Gastrocnemius medialis (tissue), 4 donors: ENCODE results near the gene ST6GALNAC3. TPM values are rescaled to one million over a fixed set of nuclear protein-coding genes. Genes with fewer than 3 reads are reported as not detected.

Source experiments
- ATAC-seq, 2 donors: fragments of 150-250 bp; one replicate each; pipeline ENCODE4 v1.9.1; 2016
- DNase-seq, 2 donors: peaks; one replicate each; pipeline ENCODE4 v3.0.0-alpha.2; 2019
- H3K27ac ChIP-seq, 4 donors: fragments of 200-600 bp; sonication (generic); 1 replicate in 1 of 4; 2 replicates in 3 of 4; pipeline ENCODE4 v1.5.1; 2016 to 2018; ENCODE audit warnings: mild to moderate bottlenecking in 2 of 4, moderate library complexity in 1 of 4
- H3K27me3 ChIP-seq, 3 donors: fragments of 200-600 bp; sonication (generic) in 2 of 3; 1 replicate in 1 of 3; 2 replicates in 2 of 3; pipeline versions ENCODE4 v1.5.1 to v1.6.0; 2016 to 2019; ENCODE audit warnings: mild to moderate bottlenecking in 1 of 3, moderate library complexity in 1 of 3
- H3K36me3 ChIP-seq, 2 donors: fragments of 200-600 bp; sonication (generic) in 1 of 2; one replicate each; pipeline ENCODE4 v1.5.1; 2017 to 2018
- H3K4me1 ChIP-seq, 2 donors: fragments of 200-600 bp; sonication (generic) in 1 of 2; one replicate each; pipeline ENCODE4 v1.5.1; 2016 to 2017; ENCODE audit warnings: mild to moderate bottlenecking in 2 of 2
- H3K4me3 ChIP-seq, 4 donors: fragments of 200-600 bp; sonication (generic) in 3 of 4; 1 replicate in 1 of 4; 2 replicates in 3 of 4; pipeline ENCODE4 v1.5.1; 2016 to 2019; ENCODE audit warnings: mild to moderate bottlenecking in 2 of 4
- H3K9me3 ChIP-seq, 3 donors: fragments of 200-600 bp; sonication (generic) in 2 of 3; 1 replicate in 1 of 3; 2 replicates in 2 of 3; pipeline ENCODE4 v1.5.1; 2016 to 2019
- CTCF ChIP-seq, 5 experiments: fragments of 450-650 bp in 3 of 5; fragments of 200-600 bp in 2 of 5; sonication (generic) in 2 of 5; IDR thresholded peaks in 4 of 5; conservative IDR thresholded peaks in 1 of 5; 1 replicate in 4 of 5; 2 replicates in 1 of 5; pipeline ENCODE4 v1.5.1; 2016 to 2019; ENCODE audit warnings: antibody characterized with exemption in 5 of 5, mild to moderate bottlenecking in 3 of 5, moderate library complexity in 3 of 5
- POLR2A ChIP-seq, 2 donors: fragments of 450-650 bp; IDR thresholded peaks; one replicate each; pipeline ENCODE4 v1.6.1; 2017; ENCODE audit warnings: antibody characterized with exemption in 2 of 2, mild to moderate bottlenecking in 2 of 2, moderate library complexity in 2 of 2
- in situ Hi-C, 4 donors: fragments of 200-750 bp; cut with MboI; loops; one replicate each; pipeline versions ENCODE4 v1.15.0 to v1.8.0; 2017; ENCODE audit warnings: low sequenced_read_pairs in 4 of 4
- intact Hi-C: fragments of 100-400 bp; cut with DNase I; formaldehyde crosslinking; loops from one replicate; pipeline ENCODE4 v1.15.1; 2023; ENCODE audit warnings: low total_unique reads
- total RNA-seq, 4 donors: library from RNA; depleted of rRNA; stranded (reverse); fragments of >200 nt; gene quantifications; one replicate each; pipeline versions ENCODE4 v1.1.0 to v1.2.3, GENCODE V29; 2016

The ST6GALNAC3 gene
- total RNA-seq, 4 donors from 2014 or later: 1.7 to 3.9 (median 2.8) TPM

DNA sequence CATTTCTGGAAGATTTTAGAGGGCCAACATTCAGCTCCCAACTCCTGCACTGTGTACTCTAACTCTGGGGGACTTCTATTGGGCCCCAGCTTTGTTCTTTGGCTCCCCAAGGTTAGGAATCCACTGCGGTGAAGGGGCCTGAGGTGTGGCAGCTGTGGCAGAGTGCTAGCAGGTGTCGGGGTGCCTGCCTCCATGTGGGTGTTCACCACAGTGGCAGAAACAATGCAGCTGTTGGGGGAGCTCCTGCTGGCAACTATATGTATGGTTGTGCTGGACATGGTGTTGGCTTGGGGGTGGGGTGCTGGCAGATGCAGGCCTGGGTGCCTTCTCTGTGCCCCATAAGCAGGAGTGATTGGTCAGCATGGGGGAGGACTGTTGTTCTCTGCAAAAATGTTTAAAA, 95.5 kb downstream of the ST6GALNAC3 start:
- H3K4me1 ChIP-seq: no peaks in the 10 kb centered on the region
- no peak for DNase-seq
- H3K27ac ChIP-seq: no peak overlapping the region
- no peaks in the 10 kb centered on the region for H3K27me3 ChIP-seq
- ATAC-seq: no peak
- H3K9me3 ChIP-seq: no peaks in the 10 kb centered on the region
- in situ Hi-C loops (no loop called here), intact Hi-C loops (no loop called here)
- H3K4me3 ChIP-seq: no peak overlapping the region
- no peak for TF ChIP-seq CTCF (IDR thresholded peaks at IDR 0.05 in 4 of 5, conservative IDR thresholded peaks at IDR 0.05 in 1 of 5)
- TF ChIP-seq POLR2A (IDR thresholded peaks at IDR 0.05): no peak
- H3K36me3 ChIP-seq: no peaks in the 10 kb centered on the region

DNA sequence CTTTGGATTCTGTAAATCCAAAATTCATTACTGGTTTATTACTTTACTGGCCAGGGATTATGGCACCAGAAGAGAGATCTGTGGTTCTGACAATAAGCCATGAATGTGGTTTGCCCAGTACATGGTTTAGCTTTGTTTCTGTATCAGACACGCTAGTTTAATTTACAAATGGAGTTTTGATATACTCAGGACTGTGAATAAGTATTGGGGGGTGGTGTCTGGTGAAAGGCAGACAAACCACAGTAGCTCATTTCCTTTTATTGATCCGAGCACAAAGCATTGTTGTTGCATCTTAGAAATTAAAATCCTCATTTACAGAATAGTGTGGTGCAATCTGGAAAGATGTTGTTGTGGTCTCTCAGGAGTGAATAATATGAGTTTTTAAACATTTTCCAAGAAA, 96.0 kb downstream of the ST6GALNAC3 start:
- Histone ChIP-seq H3K27me3 (no peaks in the 10 kb centered on the region), H3K36me3 (no peaks in the 10 kb centered on the region), H3K4me1 (no peaks in the 10 kb centered on the region), H3K4me3 (no peak overlapping the region), H3K9me3 (no peaks in the 10 kb centered on the region), H3K27ac (no peak overlapping the region)
- DNase-seq (no peak), ATAC-seq (no peak)
- in situ Hi-C loops (no loop called here), intact Hi-C loops (no loop called here)
- TF ChIP-seq CTCF (IDR thresholded peaks at IDR 0.05 in 4 of 5, conservative IDR thresholded peaks at IDR 0.05 in 1 of 5): no peak
- no peak for TF ChIP-seq POLR2A (IDR thresholded peaks at IDR 0.05)

GRCh38 chr1:76176000-76176399, 101.5 kb downstream of the ST6GALNAC3 start:
- in situ Hi-C loops (no loop called here), intact Hi-C loops (no loop called here)
- Histone ChIP-seq H3K4me3 (no peak overlapping the region), H3K4me1 (no peaks in the 10 kb centered on the region), H3K36me3 (no peaks in the 10 kb centered on the region), H3K9me3 (no peaks in the 10 kb centered on the region), H3K27ac (no peak overlapping the region), H3K27me3 (no peaks in the 10 kb centered on the region)
- TF ChIP-seq POLR2A (IDR thresholded peaks at IDR 0.05): no peak
- no peak for TF ChIP-seq CTCF (IDR thresholded peaks at IDR 0.05 in 4 of 5, conservative IDR thresholded peaks at IDR 0.05 in 1 of 5)
- no peak for ATAC-seq
- no peak for DNase-seq

GRCh38 chr1:76177615-76178014, 103.1 kb downstream of the ST6GALNAC3 start:
- no peak overlapping the region for H3K4me3 ChIP-seq
- intact Hi-C loops: no loop called here
- ATAC-seq: no peak

More at GRCh38 chr1:76177615-76178014, 103.1 kb downstream of the ST6GALNAC3 start:
- Histone ChIP-seq H3K36me3 (no peaks in the 10 kb centered on the region), H3K27ac (no peak overlapping the region), H3K4me1 (no peaks in the 10 kb centered on the region), H3K9me3 (no peaks in the 10 kb centered on the region), H3K27me3 (no peaks in the 10 kb centered on the region)
- in situ Hi-C loops: no loop called here
- DNase-seq: no peak
- TF ChIP-seq CTCF (IDR thresholded peaks at IDR 0.05 in 4 of 5, conservative IDR thresholded peaks at IDR 0.05 in 1 of 5): no peak
- no peak for TF ChIP-seq POLR2A (IDR thresholded peaks at IDR 0.05)
